Activated B cell treated with CpG ODN at 0.5 μM for 24 hours (primary cell): ENCODE measurements around the gene NCOR1. TPM values are rescaled to one million over a fixed set of nuclear protein-coding genes. Genes with fewer than 3 reads are reported as not detected.

Source experiments
- ATAC-seq: fragments of 200-7000 bp; cut with Tn5 transposase; one replicate; pipeline ENCODE4 v1.10.0; 2021; ENCODE audit warnings: low read depth, mild to moderate bottlenecking, moderate library complexity
- CTCF ChIA-PET: fragments of 350-600 bp; sonication (Branson Sonifier 250); formaldehyde crosslinking; loops from one replicate; lab custom pipeline; 2021; ENCODE audit warnings: antibody characterized with exemption; lab: Charles Lee
- POLR2A ChIA-PET: fragments of 350-600 bp; sonication (Branson Sonifier 250); formaldehyde crosslinking; loops from one replicate; lab custom pipeline; 2021; ENCODE audit warnings: antibody characterized with exemption; lab: Charles Lee
- DNase-seq: peaks from one replicate; pipeline ENCODE4 v3.0.0; 2022
- H3K27ac Mint-ChIP-seq: one replicate; pipeline ENCODE4 v1.8.0; 2020; ENCODE audit warnings: mixed read lengths
- H3K27me3 Mint-ChIP-seq: one replicate; pipeline ENCODE4 v1.8.0; 2021; ENCODE audit warnings: mixed read lengths
- H3K36me3 Mint-ChIP-seq: one replicate; pipeline ENCODE4 v1.8.0; 2021; ENCODE audit warnings: low read depth, mixed read lengths
- H3K4me1 Mint-ChIP-seq: one replicate; pipeline ENCODE4 v1.8.0; 2021; ENCODE audit warnings: mixed read lengths
- H3K4me3 Mint-ChIP-seq: one replicate; pipeline ENCODE4 v1.8.0; 2020; ENCODE audit warnings: mild to moderate bottlenecking, mixed read lengths
- H3K9me3 Mint-ChIP-seq: one replicate; pipeline ENCODE4 v1.8.0; 2020; ENCODE audit warnings: mixed read lengths
- intact Hi-C: fragments of 100-400 bp; cut with micrococcal nuclease; formaldehyde crosslinking; loops from one replicate; pipeline ENCODE4 v1.15.1; 2024
- total RNA-seq: library from RNA; stranded (reverse); gene quantifications from 2 replicates; pipeline ENCODE4 v1.2.3, GENCODE V29; 2022
- TF ChIP-seq, protein P1 (sequence below): fragments of 200-600 bp; IDR thresholded peaks from one replicate; pipeline ENCODE4 v1.8.0; 2022; ENCODE audit warnings: antibody characterized with exemption, mild to moderate bottlenecking

NCOR1 gene
- total RNA-seq, 1 donor from 2014 or later, result 188 TPM

DNA sequence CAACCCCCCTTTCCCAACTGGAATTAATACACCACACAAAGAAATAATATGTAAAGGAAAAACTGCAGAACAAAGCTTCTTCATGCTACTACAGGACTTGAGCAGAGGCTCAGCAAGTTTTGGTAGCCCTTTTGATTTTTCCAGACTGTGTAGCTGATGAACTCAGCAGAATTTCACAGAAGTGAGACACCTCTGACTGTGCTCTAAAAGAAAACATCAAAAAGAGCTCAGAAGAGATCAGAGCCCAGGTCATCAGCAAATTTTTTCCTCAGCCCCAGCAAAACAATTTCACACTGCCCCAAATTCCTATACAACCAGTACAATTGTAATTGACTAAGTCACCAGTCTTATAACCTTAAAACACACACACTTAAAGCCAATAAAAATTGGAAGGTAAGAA, 177.7 kb downstream of the NCOR1 start:
- H3K27ac Mint-ChIP-seq, result peak overlapping the region; percentile 46
- POLR2A ChIA-PET, result no interaction called here
- intact Hi-C loops, result no loop called here
- no peaks in the 10 kb centered on the region for H3K27me3 Mint-ChIP-seq
- ATAC-seq, result no peak
- CTCF ChIA-PET, result no interaction called here
- H3K36me3 Mint-ChIP-seq, result peaks cover 88% of the 10 kb centered on the region
- H3K4me1 Mint-ChIP-seq, result peaks cover 3% of the 10 kb centered on the region
- H3K9me3 Mint-ChIP-seq, result no peaks in the 10 kb centered on the region
- no peak overlapping the region for H3K4me3 Mint-ChIP-seq
- TF ChIP-seq, protein P1, sequence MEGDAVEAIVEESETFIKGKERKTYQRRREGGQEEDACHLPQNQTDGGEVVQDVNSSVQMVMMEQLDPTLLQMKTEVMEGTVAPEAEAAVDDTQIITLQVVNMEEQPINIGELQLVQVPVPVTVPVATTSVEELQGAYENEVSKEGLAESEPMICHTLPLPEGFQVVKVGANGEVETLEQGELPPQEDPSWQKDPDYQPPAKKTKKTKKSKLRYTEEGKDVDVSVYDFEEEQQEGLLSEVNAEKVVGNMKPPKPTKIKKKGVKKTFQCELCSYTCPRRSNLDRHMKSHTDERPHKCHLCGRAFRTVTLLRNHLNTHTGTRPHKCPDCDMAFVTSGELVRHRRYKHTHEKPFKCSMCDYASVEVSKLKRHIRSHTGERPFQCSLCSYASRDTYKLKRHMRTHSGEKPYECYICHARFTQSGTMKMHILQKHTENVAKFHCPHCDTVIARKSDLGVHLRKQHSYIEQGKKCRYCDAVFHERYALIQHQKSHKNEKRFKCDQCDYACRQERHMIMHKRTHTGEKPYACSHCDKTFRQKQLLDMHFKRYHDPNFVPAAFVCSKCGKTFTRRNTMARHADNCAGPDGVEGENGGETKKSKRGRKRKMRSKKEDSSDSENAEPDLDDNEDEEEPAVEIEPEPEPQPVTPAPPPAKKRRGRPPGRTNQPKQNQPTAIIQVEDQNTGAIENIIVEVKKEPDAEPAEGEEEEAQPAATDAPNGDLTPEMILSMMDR, result no peak
- DNase-seq, result no peak

DNA sequence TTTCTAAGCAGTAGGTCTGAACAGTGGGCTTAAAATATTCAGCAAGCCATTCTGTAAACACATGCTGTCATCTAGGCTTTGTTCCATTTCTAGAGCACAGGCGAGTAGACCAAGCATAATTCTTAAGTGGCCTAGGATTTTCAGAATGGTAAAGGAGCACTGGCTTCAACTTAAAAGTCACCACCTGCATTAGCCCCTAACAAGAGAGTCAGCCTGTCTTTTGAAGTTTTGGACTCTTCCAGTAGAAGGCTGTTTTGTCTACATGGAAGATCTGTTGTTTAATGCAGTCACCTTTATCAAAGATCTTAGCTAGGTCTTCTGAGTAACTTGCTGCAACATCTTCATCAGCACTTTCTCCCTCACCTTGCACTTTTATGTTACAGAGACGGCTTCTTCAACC, 179.1 kb downstream of the NCOR1 start:
- ChIA-PET POLR2A (no interaction called here), CTCF (no interaction called here)
- Mint-ChIP-seq H3K36me3 (peaks cover 92% of the 10 kb centered on the region), H3K4me3 (no peak overlapping the region), H3K27ac (no peak overlapping the region), H3K4me1 (peaks cover 3% of the 10 kb centered on the region), H3K27me3 (no peaks in the 10 kb centered on the region), H3K9me3 (no peaks in the 10 kb centered on the region)
- DNase-seq (no peak), ATAC-seq (no peak)
- TF ChIP-seq, protein P1, result no peak
- intact Hi-C loops, result no loop called here

DNA sequence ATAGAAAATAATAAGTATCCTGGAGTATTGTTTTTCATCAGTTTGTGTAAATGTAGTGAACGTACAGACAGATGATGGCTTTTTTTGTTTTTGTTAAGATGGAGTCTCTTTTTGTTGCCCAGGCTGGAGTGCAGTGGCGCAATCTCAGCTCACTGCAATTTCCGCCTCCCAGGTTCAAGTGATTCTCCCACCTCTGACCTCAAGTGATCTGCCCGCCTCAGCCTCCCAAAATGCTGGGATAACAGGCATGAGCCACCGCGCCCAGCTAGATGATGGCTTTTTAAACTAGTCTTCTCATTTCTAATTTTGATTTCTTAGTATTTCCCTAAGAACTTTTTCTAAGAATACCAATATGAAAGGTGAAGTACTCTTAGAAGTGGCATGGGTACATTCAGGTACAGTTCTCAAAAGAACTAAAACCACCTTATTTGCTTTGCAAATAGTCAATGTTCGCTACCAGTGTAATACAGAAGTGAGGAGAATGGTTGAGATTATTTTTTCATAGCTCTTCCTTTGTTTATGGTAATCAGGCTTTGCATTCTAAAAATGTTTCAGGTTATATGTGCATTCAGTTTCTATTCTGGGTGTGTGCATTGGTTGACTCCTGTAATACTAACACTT, 181.5 kb downstream of the NCOR1 start:
- H3K36me3 Mint-ChIP-seq, result peaks cover 92% of the 10 kb centered on the region
- TF ChIP-seq, protein P1, result no peak

DNA sequence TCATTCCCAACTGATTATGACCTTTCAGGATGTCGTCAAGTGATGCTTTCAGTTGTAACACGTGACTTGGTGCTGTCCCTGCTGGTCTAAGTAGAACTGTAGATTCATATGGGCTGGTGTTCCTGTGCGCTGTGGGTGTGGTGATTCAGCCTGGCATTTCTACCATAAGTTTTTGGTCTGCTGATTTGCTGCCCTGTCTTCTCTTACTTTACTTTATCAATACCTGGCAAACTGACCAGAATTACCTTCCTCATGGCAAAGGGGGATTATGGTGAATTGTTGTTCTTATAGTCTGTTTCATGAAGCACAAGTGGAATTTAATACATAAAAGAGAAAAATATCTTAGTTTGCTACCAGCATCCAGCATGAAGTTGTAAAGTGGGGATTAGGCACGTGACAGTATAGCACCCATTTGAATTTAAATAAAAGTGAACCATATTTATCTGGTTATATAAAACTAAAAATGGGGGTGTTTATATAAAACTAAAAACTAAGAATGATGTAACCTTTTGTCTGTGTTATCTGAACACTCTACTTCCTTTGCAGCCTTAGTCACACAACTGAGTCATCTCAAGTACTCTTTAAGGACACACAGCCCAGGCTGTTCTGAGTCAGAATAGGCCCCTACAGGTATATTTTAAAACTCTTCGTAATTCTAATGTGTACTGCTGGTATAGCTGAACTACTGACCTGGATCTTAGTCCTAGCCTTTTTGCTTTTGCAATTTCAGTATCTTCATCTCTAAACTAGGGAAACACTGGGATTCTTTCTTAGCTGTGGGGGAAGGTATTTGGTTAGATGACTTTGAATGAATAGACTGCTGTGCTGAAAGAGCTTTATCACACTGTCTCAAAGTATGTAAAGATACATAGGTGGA, 187.4 kb downstream of the NCOR1 start:
- peak; percentile 95 for ATAC-seq
- TF ChIP-seq, protein P1, result no peak
- ChIA-PET POLR2A (no interaction called here), CTCF (no interaction called here)
- Mint-ChIP-seq H3K36me3 (peaks cover 91% of the 10 kb centered on the region), H3K9me3 (no peaks in the 10 kb centered on the region), H3K4me3 (peak overlapping the region; percentile 47), H3K4me1 (peaks cover 16% of the 10 kb centered on the region), H3K27me3 (no peaks in the 10 kb centered on the region), H3K27ac (peak overlapping the region; percentile 88)
- intact Hi-C loops, result no loop called here
- DNase-seq, result no peak

More for the DNA sequence above, 181.5 kb downstream of the NCOR1 start:
- Mint-ChIP-seq H3K4me3 (no peak overlapping the region), H3K4me1 (peaks cover 3% of the 10 kb centered on the region), H3K27me3 (no peaks in the 10 kb centered on the region), H3K9me3 (no peaks in the 10 kb centered on the region), H3K27ac (no peak overlapping the region)
- intact Hi-C loops, result no loop called here
- DNase-seq (no peak), ATAC-seq (no peak)
- ChIA-PET CTCF (no interaction called here), POLR2A (interaction anchor here (0.6 kb wide), 1 partner anchor 136 kb away, joined by 4 read pairs; no protein-coding TSS in a partner anchor)

DNA sequence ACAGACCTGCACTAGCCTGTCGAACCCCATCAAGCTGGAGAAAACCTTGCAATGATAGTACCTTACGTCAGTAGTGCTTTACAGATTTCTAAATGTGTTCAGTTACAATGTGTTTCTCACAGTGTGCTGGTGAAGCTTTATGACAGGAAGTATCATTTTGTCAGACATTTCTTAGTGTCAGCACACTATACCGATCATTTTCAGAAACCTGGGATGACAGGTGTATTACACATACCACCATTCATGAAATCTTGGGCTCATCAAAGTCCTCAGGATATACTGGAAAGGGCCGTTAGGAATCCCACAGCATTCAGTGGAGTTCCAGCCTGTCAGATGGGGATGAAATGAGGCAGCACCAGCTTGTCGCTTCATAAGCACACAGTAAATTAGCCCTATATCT, 188.4 kb downstream of the NCOR1 start:
- Mint-ChIP-seq H3K4me1 (peaks cover 16% of the 10 kb centered on the region), H3K27ac (peak overlapping the region; percentile 88), H3K9me3 (no peaks in the 10 kb centered on the region), H3K27me3 (no peaks in the 10 kb centered on the region), H3K36me3 (peaks cover 83% of the 10 kb centered on the region), H3K4me3 (no peak overlapping the region)
- ChIA-PET CTCF (no interaction called here), POLR2A (no interaction called here)
- intact Hi-C loops, result no loop called here
- DNase-seq (no peak), ATAC-seq (no peak)
- TF ChIP-seq, protein P1, result no peak
